ENCODE results near the gene MED27. TPM values are rescaled to one million over a fixed set of nuclear protein-coding genes. Genes with fewer than 3 reads are reported as not detected.

The MED27 gene
- total RNA-seq, 1 donor from 2014 or later = 24.1 TPM

DNA sequence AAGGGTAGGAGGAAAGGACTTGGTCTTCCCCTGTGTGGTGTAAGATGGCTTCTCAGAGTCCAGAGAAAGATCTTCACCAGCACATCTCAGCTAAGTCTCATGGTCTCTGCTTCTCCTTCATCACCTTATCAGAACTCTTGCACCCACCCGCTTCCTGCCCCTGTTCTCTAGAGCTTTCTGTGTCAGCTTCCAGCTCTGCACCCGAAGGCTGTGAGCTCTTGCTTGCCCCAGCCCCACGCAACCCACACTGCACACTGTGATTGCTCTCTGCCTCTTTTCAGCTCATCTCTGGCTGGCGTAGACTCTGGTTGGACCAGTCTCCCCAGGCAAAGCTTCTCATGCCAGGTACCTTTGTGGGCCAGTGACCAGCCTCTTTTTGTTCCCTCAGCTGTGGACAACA is 246.6 kb downstream of the MED27 start:
- H3K36me3 Mint-ChIP-seq (ENCODE audit: unreplicated experiment) = peaks cover 3% of the 10 kb centered on the region
- H3K9me3 Mint-ChIP-seq (ENCODE audit: unreplicated experiment) = peaks cover 5% of the 10 kb centered on the region
- H3K27ac Mint-ChIP-seq (ENCODE audit: unreplicated experiment) = no peak overlapping the region
- no peaks in the 10 kb centered on the region for H3K4me1 Mint-ChIP-seq (ENCODE audit: unreplicated experiment)
- H3K27me3 Mint-ChIP-seq (ENCODE audit: unreplicated experiment) = peaks cover 26% of the 10 kb centered on the region
- TF ChIP-seq, protein P1, sequence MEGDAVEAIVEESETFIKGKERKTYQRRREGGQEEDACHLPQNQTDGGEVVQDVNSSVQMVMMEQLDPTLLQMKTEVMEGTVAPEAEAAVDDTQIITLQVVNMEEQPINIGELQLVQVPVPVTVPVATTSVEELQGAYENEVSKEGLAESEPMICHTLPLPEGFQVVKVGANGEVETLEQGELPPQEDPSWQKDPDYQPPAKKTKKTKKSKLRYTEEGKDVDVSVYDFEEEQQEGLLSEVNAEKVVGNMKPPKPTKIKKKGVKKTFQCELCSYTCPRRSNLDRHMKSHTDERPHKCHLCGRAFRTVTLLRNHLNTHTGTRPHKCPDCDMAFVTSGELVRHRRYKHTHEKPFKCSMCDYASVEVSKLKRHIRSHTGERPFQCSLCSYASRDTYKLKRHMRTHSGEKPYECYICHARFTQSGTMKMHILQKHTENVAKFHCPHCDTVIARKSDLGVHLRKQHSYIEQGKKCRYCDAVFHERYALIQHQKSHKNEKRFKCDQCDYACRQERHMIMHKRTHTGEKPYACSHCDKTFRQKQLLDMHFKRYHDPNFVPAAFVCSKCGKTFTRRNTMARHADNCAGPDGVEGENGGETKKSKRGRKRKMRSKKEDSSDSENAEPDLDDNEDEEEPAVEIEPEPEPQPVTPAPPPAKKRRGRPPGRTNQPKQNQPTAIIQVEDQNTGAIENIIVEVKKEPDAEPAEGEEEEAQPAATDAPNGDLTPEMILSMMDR (IDR thresholded peaks at IDR 0.05) = no peak
- DNase-seq (ENCODE audit: extremely low spot score, unreplicated experiment) = no peak
- H3K4me3 Mint-ChIP-seq (ENCODE audit: unreplicated experiment) = no peak overlapping the region

DNA sequence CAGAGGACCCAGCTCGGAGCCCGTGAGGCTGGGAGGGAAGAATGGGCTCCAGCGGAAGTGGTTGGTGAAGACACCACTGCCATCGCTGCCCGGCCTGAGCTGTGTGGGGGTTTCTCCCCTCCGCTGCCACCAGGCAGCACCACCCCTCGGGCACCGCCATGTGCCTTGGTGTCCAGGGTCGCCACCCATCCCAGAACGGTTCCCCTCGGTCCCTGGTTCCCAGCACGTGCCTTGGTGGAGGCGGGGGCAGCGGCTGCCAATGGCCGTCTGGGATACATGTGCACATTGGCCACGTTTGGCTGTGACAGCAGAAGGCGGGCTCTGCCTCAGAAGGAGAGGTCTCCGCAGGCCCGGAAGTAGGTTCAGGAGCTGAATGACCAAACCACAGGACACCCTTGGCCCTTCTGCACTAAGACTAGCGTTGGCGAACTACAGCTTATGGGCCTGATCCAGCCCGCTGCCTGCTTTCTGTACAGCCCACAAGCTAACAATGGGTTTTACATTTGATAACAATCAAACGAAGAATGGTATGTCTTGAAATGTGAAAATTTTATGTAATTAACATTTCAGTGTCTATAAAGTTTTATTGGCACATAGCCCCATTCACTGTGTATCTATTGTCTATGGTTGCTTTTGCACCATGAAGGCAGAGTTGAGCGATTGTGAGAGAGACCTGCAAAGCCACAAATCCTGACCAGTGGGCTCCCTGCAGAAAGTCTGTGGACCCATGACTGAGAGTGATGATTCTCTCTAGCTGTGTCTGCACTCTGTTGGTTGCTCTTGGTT is 248.1 kb downstream of the MED27 start:
- peaks cover 5% of the 10 kb centered on the region for H3K9me3 Mint-ChIP-seq (ENCODE audit: unreplicated experiment)
- no peaks in the 10 kb centered on the region for H3K4me1 Mint-ChIP-seq (ENCODE audit: unreplicated experiment)
- peaks cover 3% of the 10 kb centered on the region for H3K36me3 Mint-ChIP-seq (ENCODE audit: unreplicated experiment)
- DNase-seq (ENCODE audit: extremely low spot score, unreplicated experiment) = no peak
- peaks cover 30% of the 10 kb centered on the region for H3K27me3 Mint-ChIP-seq (ENCODE audit: unreplicated experiment)
- H3K27ac Mint-ChIP-seq (ENCODE audit: unreplicated experiment) = no peak overlapping the region
- TF ChIP-seq, protein P1 (IDR thresholded peaks at IDR 0.05) = no peak
- H3K4me3 Mint-ChIP-seq (ENCODE audit: unreplicated experiment) = no peak overlapping the region

DNA sequence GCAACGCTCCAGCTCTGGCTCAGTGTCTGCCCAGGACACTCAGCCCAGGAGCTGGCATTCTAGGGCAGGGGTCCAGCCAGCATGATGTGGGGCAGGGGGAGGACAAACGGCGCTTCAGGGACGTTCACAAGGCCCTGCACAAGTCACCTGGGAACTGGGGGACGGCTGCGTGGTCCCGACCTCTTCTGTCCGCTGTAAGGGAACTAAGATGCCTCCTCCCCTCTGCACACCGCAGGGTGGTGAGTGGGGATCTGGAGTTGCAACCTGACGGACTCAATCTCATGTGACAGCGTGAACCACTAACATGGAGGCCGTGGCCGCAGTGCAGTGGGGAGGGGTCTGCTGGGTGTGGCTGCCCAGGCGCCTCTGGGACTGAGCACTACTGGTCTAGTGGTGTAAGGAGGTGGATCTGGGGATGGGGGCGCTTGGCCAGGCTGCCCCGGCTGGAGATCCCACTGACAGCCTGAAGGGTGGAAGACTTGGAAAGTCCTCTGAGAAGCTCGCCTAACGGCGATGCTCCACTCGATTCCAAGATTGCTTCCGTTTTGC is 251.8 kb downstream of the MED27 start:
- Mint-ChIP-seq H3K4me1 (ENCODE audit: unreplicated experiment) (no peaks in the 10 kb centered on the region), H3K4me3 (ENCODE audit: unreplicated experiment) (no peak overlapping the region), H3K27ac (ENCODE audit: unreplicated experiment) (no peak overlapping the region), H3K36me3 (ENCODE audit: unreplicated experiment) (no peaks in the 10 kb centered on the region), H3K9me3 (ENCODE audit: unreplicated experiment) (no peaks in the 10 kb centered on the region), H3K27me3 (ENCODE audit: unreplicated experiment) (peaks cover 28% of the 10 kb centered on the region)
- TF ChIP-seq, protein P1 (IDR thresholded peaks at IDR 0.05) = no peak
- DNase-seq (ENCODE audit: extremely low spot score, unreplicated experiment) = no peak

DNA sequence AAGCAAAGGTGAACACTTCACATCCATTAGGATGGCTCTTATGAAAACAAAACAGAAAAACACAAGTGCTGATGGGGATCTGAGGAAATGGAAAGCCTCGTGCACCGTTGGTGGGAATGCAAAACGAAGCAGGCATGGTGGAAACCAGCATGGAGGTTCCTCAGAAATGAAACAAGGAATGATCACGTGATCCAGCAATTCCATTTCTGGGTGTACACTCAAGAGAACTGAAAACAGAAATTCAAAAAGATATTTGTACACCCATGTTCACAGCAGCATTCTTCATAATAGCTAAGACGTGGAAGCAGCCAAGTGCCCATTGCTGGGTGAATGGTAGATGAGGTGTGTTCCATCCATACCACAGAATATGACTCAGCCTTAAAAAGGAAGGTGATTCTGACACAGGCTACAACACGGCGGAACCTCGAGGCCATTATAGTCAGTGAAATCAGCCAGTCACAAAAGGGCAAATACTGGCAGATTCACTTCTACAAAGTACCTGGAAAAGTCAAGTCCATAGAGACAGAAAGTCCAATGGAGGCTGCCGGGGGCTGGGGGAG is 252.6 kb downstream of the MED27 start:
- Mint-ChIP-seq H3K9me3 (ENCODE audit: unreplicated experiment) (no peaks in the 10 kb centered on the region), H3K27me3 (ENCODE audit: unreplicated experiment) (peaks cover 29% of the 10 kb centered on the region), H3K4me3 (ENCODE audit: unreplicated experiment) (no peak overlapping the region), H3K27ac (ENCODE audit: unreplicated experiment) (no peak overlapping the region), H3K4me1 (ENCODE audit: unreplicated experiment) (no peaks in the 10 kb centered on the region), H3K36me3 (ENCODE audit: unreplicated experiment) (no peaks in the 10 kb centered on the region)
- TF ChIP-seq, protein P1 (IDR thresholded peaks at IDR 0.05) = no peak
- no peak for DNase-seq (ENCODE audit: extremely low spot score, unreplicated experiment)

DNA sequence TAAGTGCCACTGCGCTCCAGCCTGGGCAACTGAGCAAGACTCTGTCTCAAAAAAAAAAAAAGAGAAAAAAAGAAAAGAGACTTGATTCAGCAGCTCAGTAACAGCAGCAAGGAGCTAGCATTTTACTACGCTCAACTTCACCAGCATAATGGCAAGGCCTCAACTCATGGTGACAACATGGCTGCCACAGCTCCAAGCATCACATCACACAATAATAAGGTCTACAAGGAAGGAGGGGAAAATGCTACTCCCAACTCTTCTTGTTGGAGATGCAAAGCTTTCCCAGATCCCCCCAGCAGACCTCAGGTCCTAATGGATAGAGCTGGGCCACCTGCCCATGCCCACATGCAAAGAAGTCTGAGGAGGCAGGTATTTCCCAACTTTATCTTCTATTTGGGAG is 253.6 kb downstream of the MED27 start:
- H3K4me3 Mint-ChIP-seq (ENCODE audit: unreplicated experiment) = no peak overlapping the region
- H3K36me3 Mint-ChIP-seq (ENCODE audit: unreplicated experiment) = no peaks in the 10 kb centered on the region
- H3K4me1 Mint-ChIP-seq (ENCODE audit: unreplicated experiment) = no peaks in the 10 kb centered on the region
- H3K27ac Mint-ChIP-seq (ENCODE audit: unreplicated experiment) = no peak overlapping the region
- H3K27me3 Mint-ChIP-seq (ENCODE audit: unreplicated experiment) = peaks cover 30% of the 10 kb centered on the region
- DNase-seq (ENCODE audit: extremely low spot score, unreplicated experiment) = no peak
- H3K9me3 Mint-ChIP-seq (ENCODE audit: unreplicated experiment) = no peaks in the 10 kb centered on the region
- TF ChIP-seq, protein P1 (IDR thresholded peaks at IDR 0.05) = no peak

Measured in osteocyte (in vitro differentiated cells).